BE2C (cell line): ENCODE measurements around the gene SEPTIN14.
"Not testable (repeated sequence)": the region's sequence is repeated elsewhere in the genome, so short reads cannot be mapped to it uniquely, and the experiment has no call there.

ENCODE experiments used
- DNase-seq: peaks from one replicate; pipeline ENCODE4 v3.0.0-alpha.2; 2020
- H3K27me3 ChIP-seq: fragments of 250-450 bp; sonication (Bioruptor Pico); 2 replicates; pipeline ENCODE4 v1.5.1; 2020; ENCODE audit warnings: mild to moderate bottlenecking
- H3K36me3 ChIP-seq: fragments of 250-450 bp; sonication (Bioruptor Pico); 2 replicates; pipeline ENCODE4 v1.5.1; 2020; ENCODE audit warnings: mild to moderate bottlenecking
- H3K4me1 ChIP-seq: fragments of 250-450 bp; sonication (Bioruptor Pico); 2 replicates; pipeline ENCODE4 v1.5.1; 2020
- H3K4me3 ChIP-seq: 2 replicates; pipeline ENCODE4 v1.5.1; 2011; ENCODE audit warnings: low read depth, low read length
- H3K9me3 ChIP-seq: fragments of 250-450 bp; sonication (Bioruptor Pico); 2 replicates; pipeline ENCODE4 v1.5.1; 2020
- CTCF ChIP-seq: IDR thresholded peaks from 2 replicates; pipeline ENCODE4 v1.5.1; 2012; ENCODE audit warnings: mild to moderate bottlenecking, low read depth, low read length

SEPTIN14 gene

DNA sequence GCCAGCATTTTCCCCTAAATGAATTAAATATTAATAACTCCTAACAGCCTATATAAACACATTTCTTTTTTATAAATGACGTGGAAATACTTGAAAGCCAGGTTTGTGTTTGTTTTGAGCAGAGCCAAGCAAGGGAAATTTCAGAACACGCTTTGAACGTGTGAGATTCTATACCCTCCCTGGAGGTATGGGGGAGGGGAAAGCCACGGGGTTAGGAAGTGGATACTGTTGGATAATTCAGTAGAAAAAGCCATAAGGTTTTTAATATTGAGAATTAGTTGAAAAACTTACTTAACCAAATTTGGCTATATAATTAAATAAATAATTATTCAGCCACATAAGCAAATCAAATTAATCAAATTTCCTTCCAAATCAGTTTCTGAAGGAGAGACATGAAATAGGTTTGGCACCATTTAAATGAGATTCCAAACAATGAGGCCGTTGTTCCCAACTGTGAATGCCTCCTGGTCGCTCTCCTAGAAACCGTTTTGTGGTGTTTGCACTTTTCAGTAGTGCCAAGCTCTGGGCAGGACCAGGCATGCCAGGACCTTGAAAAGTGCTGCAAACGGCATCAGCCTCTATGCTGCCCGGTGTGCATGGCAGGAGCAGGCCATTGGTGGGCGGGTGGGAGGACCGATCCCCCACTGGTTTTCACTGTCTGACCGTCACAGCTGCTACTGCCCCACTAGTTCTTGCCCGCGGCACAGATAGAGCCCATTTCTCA lies 88.1 kb downstream of the SEPTIN14 start:
- Histone ChIP-seq H3K36me3 (no peaks in the 10 kb centered on the region), H3K27me3 (no peaks in the 10 kb centered on the region), H3K4me1 (no peaks in the 10 kb centered on the region), H3K4me3 (no peak overlapping the region), H3K9me3 (no peaks in the 10 kb centered on the region)
- TF ChIP-seq CTCF: no peak
- no peak for DNase-seq

- Histone ChIP-seq H3K36me3 (no peaks in the 10 kb centered on the region), H3K4me3 (no peak overlapping the region), H3K9me3 (no peaks in the 10 kb centered on the region), H3K27me3 (no peaks in the 10 kb centered on the region), H3K4me1 (no peaks in the 10 kb centered on the region)
- TF ChIP-seq CTCF: no peak
- DNase-seq: no peak
These were observed 91.8 kb downstream of the SEPTIN14 start for GRCh38 chr7:55770778-55771177.

- not testable (repeated sequence) for H3K4me1 ChIP-seq, H3K9me3 ChIP-seq, DNase-seq, H3K27me3 ChIP-seq, H3K4me3 ChIP-seq, H3K36me3 ChIP-seq
These were observed 109.2 kb downstream of the SEPTIN14 start for GRCh38 chr7:55753274-55753862.

- not testable (repeated sequence) for H3K4me1 ChIP-seq, H3K9me3 ChIP-seq, DNase-seq
These were observed 117.8 kb downstream of the SEPTIN14 start for GRCh38 chr7:55744706-55745105.

More at GRCh38 chr7:55744706-55745105, 117.8 kb downstream of the SEPTIN14 start:
- not testable (repeated sequence) for H3K36me3 ChIP-seq, H3K27me3 ChIP-seq, H3K4me3 ChIP-seq
